Heart right ventricle (tissue), 16 donors: ENCODE measurements around the gene PARP1. TPM values are rescaled to one million over a fixed set of nuclear protein-coding genes. Genes with fewer than 3 reads are reported as not detected.

ENCODE experiments used
- ATAC-seq, 8 donors: fragments of 200-7000 bp; cut with Tn5 transposase; one replicate each; pipeline ENCODE4 v1.9.1; 2020; ENCODE audit warnings: mild to moderate bottlenecking in 8 of 8, moderate library complexity in 8 of 8, moderate number of reproducible peaks in 1 of 8
- DNase-seq, 2 donors: peaks; one replicate each; pipeline ENCODE4 v3.0.0-alpha.2; 2020
- H3K27ac ChIP-seq, 10 donors: fragments of 200-600 bp; sonication (generic) in 2 of 10; one replicate each; pipeline versions ENCODE4 v1.5.0 to v1.8.0; 2020 to 2022; ENCODE audit warnings: mild to moderate bottlenecking in 3 of 10
- H3K27me3 ChIP-seq, 7 donors: fragments of 200-600 bp; one replicate each; pipeline ENCODE4 v1.8.0; 2021 to 2022; ENCODE audit warnings: mild to moderate bottlenecking in 2 of 7
- H3K36me3 ChIP-seq, 9 donors: fragments of 200-600 bp; sonication (generic) in 1 of 9; one replicate each; pipeline versions ENCODE4 v1.5.0 to v1.8.0; 2020 to 2022; ENCODE audit warnings: mild to moderate bottlenecking in 2 of 9
- H3K4me1 ChIP-seq, 9 donors: fragments of 200-600 bp; sonication (generic) in 1 of 9; one replicate each; pipeline versions ENCODE4 v1.5.0 to v1.8.0; 2020 to 2022; ENCODE audit warnings: mild to moderate bottlenecking in 4 of 9
- H3K4me3 ChIP-seq, 10 donors: fragments of 200-600 bp; sonication (generic) in 2 of 10; one replicate each; pipeline versions ENCODE4 v1.5.0 to v1.8.0; 2020 to 2022; ENCODE audit warnings: mild to moderate bottlenecking in 7 of 10, moderate library complexity in 2 of 10
- H3K9me3 ChIP-seq, 11 donors: fragments of 200-600 bp in 10 of 11; sonication (generic) in 2 of 11; one replicate each; pipeline versions ENCODE4 v1.5.0 to v1.8.0; 2013 to 2022; ENCODE audit warnings: mild to moderate bottlenecking in 2 of 11, control low read depth in 1 of 11, moderate library complexity in 1 of 11
- WGBS, 2 donors: extraction: QIAGEN DNeasy Blood & Tissue Kit; methylation state at CpG; one replicate each; pipeline ENCODE4 v1.1.7; 2013; ENCODE audit warnings: inconsistent platforms in 1 of 2; 5-methylcytosine and 5-hydroxymethylcytosine counted together
- intact Hi-C, 10 donors: fragments of 100-400 bp; cut with DNase I; formaldehyde crosslinking; loops; one replicate each; pipeline versions ENCODE4 v1.11.1 to v1.14.2; 2022
- polyA plus RNA-seq, 2 donors: library from polyadenylated mRNA; stranded (reverse); fragments of 200-250 nt; gene quantifications; one replicate each; pipeline ENCODE4 v1.2.3, GENCODE V29; 2013
- total RNA-seq, 10 donors: library from RNA; stranded (reverse); fragmentation: NEBNext Ultra II Directional in 3 of 10; extraction: Animal tissue kit (Norgen Biotek cat#: 25700) in 3 of 10; gene quantifications; one replicate each; pipeline versions ENCODE4 v1.2.1 to v1.2.4, GENCODE V29; 2021 to 2023
- TF ChIP-seq, protein P1 (sequence below), 9 donors: fragments of 200-600 bp; sonication (generic) in 2 of 9; IDR thresholded peaks; one replicate each; pipeline versions ENCODE4 v1.5.0 to v1.8.0; 2021 to 2022; ENCODE audit warnings: antibody characterized with exemption in 9 of 9, mild to moderate bottlenecking in 5 of 9, moderate library complexity in 1 of 9
- donor health status: Arrhythmogenic right ventricular cardiomyopathy.
- donor health status: ischemic (EF 13 %, LVEDD 7.1; RV severe dilation, severe dysfunction).
- donor health status: healthy with polysubstance abuse.
- donor health status: DM: no; HTN: yes; CAD: no.
- donor health status: DM: no; HTN: no; CAD: no.
- donor health status: ischemic (EF 25% LVEDD 6.9; RV normal size, moderate dysfunction).
- donor health status: ischemic (EF 25% LVEDD 5.7; RV mildly dilated, moderate dysfunction).
- donor health status: healthy.
- donor health status: DM: yes; HTN: yes; CAD: no.
- donor health status: Ischemic cardiomyopathy.
- donor health status: ischemic (EF 35%, LVEDD 5.7; RV mildly dilated, moderate dysfunction).
- donor health status: nonischemic (EF 11% LVEDD 7.7; RV severe dilation, severe dysfunction).
- donor health status: DM: yes; HTN: yes; CAD: no.
- donor health status: PGD.
- donor health status: ischemic (EF 29% LVEDD 5.4; RV normal size, mild dysfunction).
- donor health status: nonischemic (EF 23%, LVEDD 6.1; RV moderate dilation, normal function).

Gene PARP1
- total and polyA plus RNA-seq, 12 donors = 36.1 to 154 (median 110) TPM

GRCh38 chr1:226351709-226352108 lies 56.2 kb downstream of the PARP1 start:
- H3K4me1 ChIP-seq = peaks cover 6 to 54% (median 37%) of the 10 kb centered on the region in 9 donors
- H3K27ac ChIP-seq = no peak overlapping the region
- peaks cover 0 to 5% (median 0%) of the 10 kb centered on the region in 9 donors for H3K36me3 ChIP-seq
- H3K4me3 ChIP-seq = no peak overlapping the region
- TF ChIP-seq, protein P1, sequence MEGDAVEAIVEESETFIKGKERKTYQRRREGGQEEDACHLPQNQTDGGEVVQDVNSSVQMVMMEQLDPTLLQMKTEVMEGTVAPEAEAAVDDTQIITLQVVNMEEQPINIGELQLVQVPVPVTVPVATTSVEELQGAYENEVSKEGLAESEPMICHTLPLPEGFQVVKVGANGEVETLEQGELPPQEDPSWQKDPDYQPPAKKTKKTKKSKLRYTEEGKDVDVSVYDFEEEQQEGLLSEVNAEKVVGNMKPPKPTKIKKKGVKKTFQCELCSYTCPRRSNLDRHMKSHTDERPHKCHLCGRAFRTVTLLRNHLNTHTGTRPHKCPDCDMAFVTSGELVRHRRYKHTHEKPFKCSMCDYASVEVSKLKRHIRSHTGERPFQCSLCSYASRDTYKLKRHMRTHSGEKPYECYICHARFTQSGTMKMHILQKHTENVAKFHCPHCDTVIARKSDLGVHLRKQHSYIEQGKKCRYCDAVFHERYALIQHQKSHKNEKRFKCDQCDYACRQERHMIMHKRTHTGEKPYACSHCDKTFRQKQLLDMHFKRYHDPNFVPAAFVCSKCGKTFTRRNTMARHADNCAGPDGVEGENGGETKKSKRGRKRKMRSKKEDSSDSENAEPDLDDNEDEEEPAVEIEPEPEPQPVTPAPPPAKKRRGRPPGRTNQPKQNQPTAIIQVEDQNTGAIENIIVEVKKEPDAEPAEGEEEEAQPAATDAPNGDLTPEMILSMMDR (IDR thresholded peaks at IDR 0.05) = no peak
- H3K9me3 ChIP-seq = no peaks in the 10 kb centered on the region
- intact Hi-C loops = no loop called here
- ATAC-seq (no peak), DNase-seq (no peak)
- no peaks in the 10 kb centered on the region for H3K27me3 ChIP-seq
- 72 to 86% methylated on average over 3 of the region's 3 CpGs for WGBS, 2 donors

- H3K4me3 ChIP-seq = no peak overlapping the region
- ATAC-seq (no peak), DNase-seq (no peak)
- WGBS, 2 donors = 65 to 70% methylated on average over 9 of the region's 9 CpGs
- H3K9me3 ChIP-seq = no peaks in the 10 kb centered on the region
- no peaks in the 10 kb centered on the region for H3K27me3 ChIP-seq
- TF ChIP-seq, protein P1 (IDR thresholded peaks at IDR 0.05) = no peak
- H3K36me3 ChIP-seq = peaks cover 0 to 1% (median 0%) of the 10 kb centered on the region in 9 donors
- peaks cover 3 to 42% (median 27%) of the 10 kb centered on the region in 9 donors for H3K4me1 ChIP-seq
- intact Hi-C loops = no loop called here
- H3K27ac ChIP-seq = no peak overlapping the region
Observed at GRCh38 chr1:226350519-226350865, 57.4 kb downstream of the PARP1 start.

DNA sequence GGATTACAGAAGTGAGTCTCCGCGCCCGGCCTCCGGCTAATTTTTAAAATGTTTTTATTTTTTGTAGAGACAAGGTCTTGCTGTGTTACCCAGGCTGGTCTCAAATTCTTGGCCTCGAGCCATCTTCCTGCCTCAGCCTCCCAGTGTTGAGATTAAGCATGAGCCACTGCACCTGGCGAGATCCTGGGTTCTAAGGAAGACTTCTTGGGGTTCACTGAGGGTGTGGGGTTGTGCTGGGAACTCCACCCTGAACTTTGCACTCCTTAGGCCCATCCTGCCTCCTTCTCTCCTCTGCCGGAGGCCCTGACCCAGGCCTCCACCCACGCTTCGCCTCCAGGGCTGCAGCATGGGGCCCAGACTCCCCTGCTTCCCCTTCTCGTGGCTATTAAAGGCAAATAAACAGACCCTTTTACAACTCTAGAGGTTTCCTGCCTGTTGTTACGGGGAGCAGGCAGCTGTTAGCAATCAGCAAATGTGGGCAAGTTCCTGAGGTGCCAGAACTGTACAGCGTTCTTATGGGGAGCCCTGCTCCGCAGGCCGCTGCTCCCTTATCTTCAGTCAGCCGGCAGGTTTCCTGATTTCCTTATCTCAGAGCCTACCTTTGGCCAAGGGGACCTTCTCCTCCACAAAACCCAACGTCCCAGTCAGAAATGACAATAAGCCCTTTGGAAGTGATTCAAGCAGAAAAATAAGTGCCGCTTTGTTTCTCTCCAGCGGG lies 57.9 kb downstream of the PARP1 start:
- TF ChIP-seq, protein P1 (IDR thresholded peaks at IDR 0.05) = no peak
- Histone ChIP-seq H3K27me3 (no peaks in the 10 kb centered on the region), H3K9me3 (no peaks in the 10 kb centered on the region), H3K4me1 (peaks cover 3 to 36% (median 23%) of the 10 kb centered on the region in 9 donors), H3K4me3 (no peak overlapping the region), H3K27ac (no peak overlapping the region), H3K36me3 (no peaks in the 10 kb centered on the region)
- WGBS, 2 donors = 53 to 56% methylated on average over 18 of the region's 18 CpGs
- DNase-seq (no peak), ATAC-seq (no peak)
- intact Hi-C loops = no loop called here

GRCh38 chr1:226349081-226349480 lies 58.8 kb downstream of the PARP1 start:
- WGBS, 2 donors = 90 to 91% methylated on average over 11 of the region's 11 CpGs
- no peaks in the 10 kb centered on the region for H3K9me3 ChIP-seq
- no peak overlapping the region for H3K27ac ChIP-seq
- no peaks in the 10 kb centered on the region for H3K27me3 ChIP-seq
- H3K36me3 ChIP-seq = no peaks in the 10 kb centered on the region
- no peak overlapping the region for H3K4me3 ChIP-seq
- H3K4me1 ChIP-seq = peaks cover under 1 to 28% (median 15%) of the 10 kb centered on the region in 9 donors
- TF ChIP-seq, protein P1 (IDR thresholded peaks at IDR 0.05) = no peak
- intact Hi-C loops = no loop called here
- no peak for DNase-seq
- ATAC-seq = no peak
